ENCODE data around the gene SYNJ2. TPM values are rescaled to one million over a fixed set of nuclear protein-coding genes. Genes with fewer than 3 reads are reported as not detected.
A peak's percentile ranks its signal among the peaks of the same experiment; 100 is the strongest.

SYNJ2 gene
- total RNA-seq, 1 donor from 2014 or later = 31.8 TPM

GRCh38 chr6:157990321-157991066 lies 8.8 kb downstream of the SYNJ2 start:
- Histone ChIP-seq H3K36me3 (ENCODE audit: insufficient read depth, low read length) (no peaks in the 10 kb centered on the region), H4K20me1 (ENCODE audit: insufficient read depth, low read length) (peaks cover 83% of the 10 kb centered on the region), H3K4me2 (ENCODE audit: low read length) (peak overlapping the region; percentile 71), H3K9ac (ENCODE audit: low read length) (peak overlapping the region; percentile 25), H3K9me3 (ENCODE audit: insufficient read depth, low read depth, low read length) (no peaks in the 10 kb centered on the region), H3K27ac (ENCODE audit: low read depth, low read length) (peak overlapping the region; percentile 1), H3K27me3 (ENCODE audit: insufficient read depth, low read length) (no peaks in the 10 kb centered on the region), H3K4me3 (ENCODE audit: insufficient read depth, low read depth, low read length) (no peak overlapping the region), H3K4me1 (ENCODE audit: insufficient read depth, low read length) (peaks cover 43% of the 10 kb centered on the region), H2AFZ (ENCODE audit: low read depth, low read length) (no peak overlapping the region), H3K79me2 (ENCODE audit: insufficient read depth, low read length) (peaks cover 100% of the 10 kb centered on the region)
- no peak overlapping the region for H3K27ac Mint-ChIP-seq (ENCODE audit: unreplicated experiment)
- DNase-seq (ENCODE audit: low read depth) (no peak), FAIRE-seq (no peak)
- no peak for TF ChIP-seq CTCF (IDR thresholded peaks at IDR 0.05; ENCODE audit: insufficient read depth, low read depth, low read length)
- no peak for TF ChIP-seq EZH2 (IDR thresholded peaks at IDR 0.05; ENCODE audit: insufficient read depth, low read length)
- no peaks in the 10 kb centered on the region for H3K9me3 Mint-ChIP-seq (ENCODE audit: unreplicated experiment)
- peak overlapping the region; percentile 34 for H3K4me3 Mint-ChIP-seq (ENCODE audit: unreplicated experiment)
- H3K36me3 Mint-ChIP-seq (ENCODE audit: low read depth, unreplicated experiment) = peaks cover 4% of the 10 kb centered on the region
- H3K4me1 Mint-ChIP-seq (ENCODE audit: low read depth, unreplicated experiment) = peaks cover 34% of the 10 kb centered on the region
- H3K27me3 Mint-ChIP-seq (ENCODE audit: low read depth, unreplicated experiment) = no peaks in the 10 kb centered on the region

- Histone ChIP-seq H3K4me3 (ENCODE audit: insufficient read depth, low read depth, low read length) (no peak overlapping the region), H4K20me1 (ENCODE audit: insufficient read depth, low read length) (peaks cover 84% of the 10 kb centered on the region), H3K9ac (ENCODE audit: low read length) (peak overlapping the region; percentile 25), H3K9me3 (ENCODE audit: insufficient read depth, low read depth, low read length) (no peaks in the 10 kb centered on the region), H3K79me2 (ENCODE audit: insufficient read depth, low read length) (peaks cover 100% of the 10 kb centered on the region), H2AFZ (ENCODE audit: low read depth, low read length) (no peak overlapping the region), H3K4me2 (ENCODE audit: low read length) (peak overlapping the region; percentile 71), H3K27ac (ENCODE audit: low read depth, low read length) (no peak overlapping the region), H3K4me1 (ENCODE audit: insufficient read depth, low read length) (peaks cover 41% of the 10 kb centered on the region), H3K36me3 (ENCODE audit: insufficient read depth, low read length) (no peaks in the 10 kb centered on the region), H3K27me3 (ENCODE audit: insufficient read depth, low read length) (no peaks in the 10 kb centered on the region)
- DNase-seq (ENCODE audit: low read depth) (no peak), FAIRE-seq (no peak)
- Mint-ChIP-seq H3K27ac (ENCODE audit: unreplicated experiment) (no peak overlapping the region), H3K4me1 (ENCODE audit: low read depth, unreplicated experiment) (peaks cover 33% of the 10 kb centered on the region), H3K27me3 (ENCODE audit: low read depth, unreplicated experiment) (no peaks in the 10 kb centered on the region), H3K4me3 (ENCODE audit: unreplicated experiment) (no peak overlapping the region), H3K36me3 (ENCODE audit: low read depth, unreplicated experiment) (peaks cover 4% of the 10 kb centered on the region), H3K9me3 (ENCODE audit: unreplicated experiment) (no peaks in the 10 kb centered on the region)
- TF ChIP-seq EZH2 (IDR thresholded peaks at IDR 0.05; ENCODE audit: insufficient read depth, low read length) (no peak), CTCF (IDR thresholded peaks at IDR 0.05; ENCODE audit: insufficient read depth, low read depth, low read length) (no peak)
Observed at GRCh38 chr6:157991067-157991432, 9.4 kb downstream of the SYNJ2 start.

- Histone ChIP-seq H3K36me3 (ENCODE audit: insufficient read depth, low read length) (peaks cover 3% of the 10 kb centered on the region), H3K9me3 (ENCODE audit: insufficient read depth, low read depth, low read length) (no peaks in the 10 kb centered on the region), H3K27me3 (ENCODE audit: insufficient read depth, low read length) (no peaks in the 10 kb centered on the region), H3K4me3 (ENCODE audit: insufficient read depth, low read depth, low read length) (no peak overlapping the region), H3K4me1 (ENCODE audit: insufficient read depth, low read length) (peaks cover 45% of the 10 kb centered on the region), H4K20me1 (ENCODE audit: insufficient read depth, low read length) (peaks cover 92% of the 10 kb centered on the region), H3K79me2 (ENCODE audit: insufficient read depth, low read length) (peaks cover 100% of the 10 kb centered on the region), H3K9ac (ENCODE audit: low read length) (no peak overlapping the region), H2AFZ (ENCODE audit: low read depth, low read length) (no peak overlapping the region), H3K4me2 (ENCODE audit: low read length) (no peak overlapping the region), H3K27ac (ENCODE audit: low read depth, low read length) (no peak overlapping the region)
- H3K4me1 Mint-ChIP-seq (ENCODE audit: low read depth, unreplicated experiment) = peaks cover 46% of the 10 kb centered on the region
- H3K27ac Mint-ChIP-seq (ENCODE audit: unreplicated experiment) = no peak overlapping the region
- H3K36me3 Mint-ChIP-seq (ENCODE audit: low read depth, unreplicated experiment) = peaks cover 4% of the 10 kb centered on the region
- no peaks in the 10 kb centered on the region for H3K9me3 Mint-ChIP-seq (ENCODE audit: unreplicated experiment)
- DNase-seq (ENCODE audit: low read depth) (no peak), FAIRE-seq (no peak)
- no peaks in the 10 kb centered on the region for H3K27me3 Mint-ChIP-seq (ENCODE audit: low read depth, unreplicated experiment)
- TF ChIP-seq CTCF (IDR thresholded peaks at IDR 0.05; ENCODE audit: insufficient read depth, low read depth, low read length) (no peak), EZH2 (IDR thresholded peaks at IDR 0.05; ENCODE audit: insufficient read depth, low read length) (no peak)
- H3K4me3 Mint-ChIP-seq (ENCODE audit: unreplicated experiment) = no peak overlapping the region
Observed at GRCh38 chr6:157993076-157993475, 11.4 kb downstream of the SYNJ2 start.

All from astrocyte (in vitro differentiated cells and primary cell).